WTC11 (cell line): ENCODE data around the gene CCR2.

ENCODE experiments used
- CREB1 ChIP-seq: sonication (generic); formaldehyde crosslinking; IDR thresholded peaks from 2 replicates; pipeline ENCODE4 v1.8.0; 2023; ENCODE audit warnings: mild to moderate bottlenecking, missing genetic modification reagents
- FOXJ3 ChIP-seq: sonication (generic); formaldehyde crosslinking; IDR thresholded peaks from 2 replicates; pipeline ENCODE4 v1.9.0; 2021; ENCODE audit warnings: missing genetic modification reagents, mild to moderate bottlenecking, borderline replicate concordance
- GRHL2 ChIP-seq: fragments of 250-450 bp; sonication (Bioruptor Pico); IDR thresholded peaks from 2 replicates; pipeline ENCODE4 v1.8.0; 2022; ENCODE audit warnings: mild to moderate bottlenecking, moderate library complexity; ENCODE audit not compliant: insufficient replicate concordance, severe bottlenecking
- NR1H2 ChIP-seq: sonication (generic); formaldehyde crosslinking; IDR thresholded peaks from 2 replicates; pipeline ENCODE4 v1.9.0; 2021; ENCODE audit warnings: mild to moderate bottlenecking, moderate library complexity, missing genetic modification reagents
- NR2C2 ChIP-seq: sonication (generic); formaldehyde crosslinking; IDR thresholded peaks from 2 replicates; pipeline ENCODE4 v1.8.0; 2022; ENCODE audit warnings: mild to moderate bottlenecking, missing genetic modification reagents
- NR3C1 ChIP-seq: sonication (generic); formaldehyde crosslinking; conservative IDR thresholded peaks from 2 replicates; pipeline ENCODE4 v1.8.1; 2023; ENCODE audit warnings: low read depth, mild to moderate bottlenecking, missing genetic modification reagents
- ZNF121 ChIP-seq: sonication (generic); formaldehyde crosslinking; IDR thresholded peaks from 2 replicates; pipeline ENCODE4 v1.8.0; 2023; ENCODE audit warnings: missing genetic modification reagents
- ZNF317 ChIP-seq: sonication (generic); formaldehyde crosslinking; IDR thresholded peaks from 2 replicates; pipeline ENCODE4 v1.8.1; 2023; ENCODE audit warnings: low read depth, mild to moderate bottlenecking, moderate library complexity, missing genetic modification reagents, borderline replicate concordance
- ZNF532 ChIP-seq: fragments of 250-450 bp; sonication (Bioruptor Pico); IDR thresholded peaks from 2 replicates; pipeline ENCODE4 v1.9.0; 2021; ENCODE audit warnings: mild to moderate bottlenecking, borderline replicate concordance
- TF ChIP-seq, protein P1 (sequence below): fragments of 200-600 bp; IDR thresholded peaks from 2 replicates; pipeline ENCODE4 v1.8.0; 2022; ENCODE audit warnings: antibody characterized with exemption
- TF ChIP-seq, protein P2 (sequence below): sonication (generic); formaldehyde crosslinking; IDR thresholded peaks from 2 replicates; pipeline ENCODE4 v1.8.0; 2023; ENCODE audit warnings: mild to moderate bottlenecking, missing genetic modification reagents
- TF ChIP-seq, protein P3 (sequence below): sonication (generic); formaldehyde crosslinking; IDR thresholded peaks from 2 replicates; pipeline ENCODE4 v1.8.1; 2023; ENCODE audit warnings: mild to moderate bottlenecking, missing genetic modification reagents, moderate library complexity

- TF ChIP-seq NR2C2 (CRISPR knock-in tag), result no peak
- TF ChIP-seq, protein P1, sequence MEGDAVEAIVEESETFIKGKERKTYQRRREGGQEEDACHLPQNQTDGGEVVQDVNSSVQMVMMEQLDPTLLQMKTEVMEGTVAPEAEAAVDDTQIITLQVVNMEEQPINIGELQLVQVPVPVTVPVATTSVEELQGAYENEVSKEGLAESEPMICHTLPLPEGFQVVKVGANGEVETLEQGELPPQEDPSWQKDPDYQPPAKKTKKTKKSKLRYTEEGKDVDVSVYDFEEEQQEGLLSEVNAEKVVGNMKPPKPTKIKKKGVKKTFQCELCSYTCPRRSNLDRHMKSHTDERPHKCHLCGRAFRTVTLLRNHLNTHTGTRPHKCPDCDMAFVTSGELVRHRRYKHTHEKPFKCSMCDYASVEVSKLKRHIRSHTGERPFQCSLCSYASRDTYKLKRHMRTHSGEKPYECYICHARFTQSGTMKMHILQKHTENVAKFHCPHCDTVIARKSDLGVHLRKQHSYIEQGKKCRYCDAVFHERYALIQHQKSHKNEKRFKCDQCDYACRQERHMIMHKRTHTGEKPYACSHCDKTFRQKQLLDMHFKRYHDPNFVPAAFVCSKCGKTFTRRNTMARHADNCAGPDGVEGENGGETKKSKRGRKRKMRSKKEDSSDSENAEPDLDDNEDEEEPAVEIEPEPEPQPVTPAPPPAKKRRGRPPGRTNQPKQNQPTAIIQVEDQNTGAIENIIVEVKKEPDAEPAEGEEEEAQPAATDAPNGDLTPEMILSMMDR, result no peak
- TF ChIP-seq NR3C1 (CRISPR knock-in tag), result no peak
- no peak for TF ChIP-seq ZNF317 (CRISPR knock-in tag)
- no peak for TF ChIP-seq CREB1 (CRISPR knock-in tag)
- TF ChIP-seq NR1H2 (CRISPR knock-in tag), result no peak
- no peak for TF ChIP-seq GRHL2
- TF ChIP-seq ZNF532 (CRISPR knock-in tag), result no peak
- no peak for TF ChIP-seq ZNF121 (CRISPR knock-in tag)
- TF ChIP-seq, protein P2, sequence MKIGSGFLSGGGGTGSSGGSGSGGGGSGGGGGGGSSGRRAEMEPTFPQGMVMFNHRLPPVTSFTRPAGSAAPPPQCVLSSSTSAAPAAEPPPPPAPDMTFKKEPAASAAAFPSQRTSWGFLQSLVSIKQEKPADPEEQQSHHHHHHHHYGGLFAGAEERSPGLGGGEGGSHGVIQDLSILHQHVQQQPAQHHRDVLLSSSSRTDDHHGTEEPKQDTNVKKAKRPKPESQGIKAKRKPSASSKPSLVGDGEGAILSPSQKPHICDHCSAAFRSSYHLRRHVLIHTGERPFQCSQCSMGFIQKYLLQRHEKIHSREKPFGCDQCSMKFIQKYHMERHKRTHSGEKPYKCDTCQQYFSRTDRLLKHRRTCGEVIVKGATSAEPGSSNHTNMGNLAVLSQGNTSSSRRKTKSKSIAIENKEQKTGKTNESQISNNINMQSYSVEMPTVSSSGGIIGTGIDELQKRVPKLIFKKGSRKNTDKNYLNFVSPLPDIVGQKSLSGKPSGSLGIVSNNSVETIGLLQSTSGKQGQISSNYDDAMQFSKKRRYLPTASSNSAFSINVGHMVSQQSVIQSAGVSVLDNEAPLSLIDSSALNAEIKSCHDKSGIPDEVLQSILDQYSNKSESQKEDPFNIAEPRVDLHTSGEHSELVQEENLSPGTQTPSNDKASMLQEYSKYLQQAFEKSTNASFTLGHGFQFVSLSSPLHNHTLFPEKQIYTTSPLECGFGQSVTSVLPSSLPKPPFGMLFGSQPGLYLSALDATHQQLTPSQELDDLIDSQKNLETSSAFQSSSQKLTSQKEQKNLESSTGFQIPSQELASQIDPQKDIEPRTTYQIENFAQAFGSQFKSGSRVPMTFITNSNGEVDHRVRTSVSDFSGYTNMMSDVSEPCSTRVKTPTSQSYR (CRISPR knock-in tag), result no peak
- TF ChIP-seq, protein P3, sequence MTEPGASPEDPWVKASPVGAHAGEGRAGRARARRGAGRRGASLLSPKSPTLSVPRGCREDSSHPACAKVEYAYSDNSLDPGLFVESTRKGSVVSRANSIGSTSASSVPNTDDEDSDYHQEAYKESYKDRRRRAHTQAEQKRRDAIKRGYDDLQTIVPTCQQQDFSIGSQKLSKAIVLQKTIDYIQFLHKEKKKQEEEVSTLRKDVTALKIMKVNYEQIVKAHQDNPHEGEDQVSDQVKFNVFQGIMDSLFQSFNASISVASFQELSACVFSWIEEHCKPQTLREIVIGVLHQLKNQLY (CRISPR knock-in tag), result no peak
- TF ChIP-seq FOXJ3 (CRISPR knock-in tag), result no peak
Observed at GRCh38 chr3:46350262-46350565, 3.7 kb upstream of the CCR2 start.
